Activated CD4-positive, alpha-beta memory T cell treated with anti-CD3 and anti-CD28 coated beads for 36 hours (primary cell): ENCODE measurements around the gene NFIA. TPM values are rescaled to one million over a fixed set of nuclear protein-coding genes. Genes with fewer than 3 reads are reported as not detected.

ENCODE experiments used
- CTCF ChIA-PET: fragments of 350-600 bp; sonication (Branson Sonifier 250); formaldehyde crosslinking; loops from one replicate; lab custom pipeline; 2021; ENCODE audit warnings: antibody characterized with exemption, inconsistent platforms; lab: Charles Lee
- POLR2A ChIA-PET: fragments of 350-600 bp; sonication (Branson Sonifier 250); formaldehyde crosslinking; loops from one replicate; lab custom pipeline; 2021; ENCODE audit warnings: antibody characterized with exemption; lab: Charles Lee
- DNase-seq: peaks from one replicate; pipeline ENCODE4 v3.0.0-alpha.2; 2020
- H3K27ac Mint-ChIP-seq: one replicate; pipeline ENCODE4 v1.8.0; 2021; ENCODE audit warnings: mixed read lengths
- H3K27me3 Mint-ChIP-seq: one replicate; pipeline ENCODE4 v1.8.0; 2021; ENCODE audit warnings: mixed read lengths
- H3K36me3 Mint-ChIP-seq: one replicate; pipeline ENCODE4 v1.8.0; 2021; ENCODE audit warnings: mixed read lengths
- H3K4me1 Mint-ChIP-seq: one replicate; pipeline ENCODE4 v1.8.0; 2021; ENCODE audit warnings: low read depth, mixed read lengths
- H3K4me3 Mint-ChIP-seq: one replicate; pipeline ENCODE4 v1.8.0; 2021; ENCODE audit warnings: mild to moderate bottlenecking, mixed read lengths
- H3K9me3 Mint-ChIP-seq: one replicate; pipeline ENCODE4 v1.8.0; 2021; ENCODE audit warnings: mixed read lengths
- intact Hi-C: fragments of 100-400 bp; cut with micrococcal nuclease; formaldehyde crosslinking; loops from one replicate; pipeline ENCODE4 v1.15.1; 2023
- total RNA-seq, 2 experiments: library from RNA; stranded (reverse); gene quantifications; one replicate each; pipeline ENCODE4 v1.2.3, GENCODE V29; 2021

The NFIA gene
- total RNA-seq, 2 experiments from 2014 or later = 5.3 to 7.1 TPM

DNA sequence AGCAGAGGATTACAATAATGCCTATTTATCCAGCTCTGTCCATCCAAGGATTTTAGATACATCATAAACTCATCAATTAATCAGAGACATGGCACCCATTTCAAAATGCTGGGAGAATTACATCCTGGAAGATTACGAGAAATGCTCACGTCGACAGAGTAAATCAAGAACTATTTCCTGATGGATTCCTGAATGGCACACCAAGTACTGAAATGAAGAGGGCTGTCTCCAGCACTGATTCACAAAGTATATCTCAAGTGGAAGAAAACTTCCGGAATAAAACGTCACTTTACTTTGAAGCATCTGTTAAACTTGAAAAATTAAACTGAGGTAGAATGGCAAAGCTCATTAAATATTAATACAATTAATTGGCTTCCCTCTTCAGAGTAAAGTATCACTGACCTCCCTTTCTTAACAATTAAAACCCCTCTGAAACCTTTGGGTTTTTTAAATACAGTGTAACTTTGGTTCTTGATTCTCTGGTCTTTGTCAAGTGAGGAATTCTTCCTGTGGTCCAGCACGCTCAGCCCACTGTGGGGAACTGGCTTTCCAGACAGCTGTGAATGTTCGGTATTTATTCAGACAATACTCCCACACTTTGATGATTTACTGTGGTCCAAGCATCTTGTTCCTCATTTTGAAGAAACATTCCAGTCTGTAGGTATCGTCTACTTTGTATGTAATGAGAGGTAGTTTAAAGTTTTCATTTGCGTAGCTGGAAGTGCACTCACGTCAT, 288.0 kb downstream of the NFIA start:
- ChIA-PET POLR2A (no interaction called here), CTCF (no interaction called here)
- no peak for DNase-seq
- H3K36me3 Mint-ChIP-seq = peaks cover 4% of the 10 kb centered on the region
- H3K4me1 Mint-ChIP-seq = no peaks in the 10 kb centered on the region
- H3K4me3 Mint-ChIP-seq = no peak overlapping the region
- H3K27ac Mint-ChIP-seq = no peak overlapping the region
- no peaks in the 10 kb centered on the region for H3K9me3 Mint-ChIP-seq
- intact Hi-C loops = no loop called here
- no peaks in the 10 kb centered on the region for H3K27me3 Mint-ChIP-seq

DNA sequence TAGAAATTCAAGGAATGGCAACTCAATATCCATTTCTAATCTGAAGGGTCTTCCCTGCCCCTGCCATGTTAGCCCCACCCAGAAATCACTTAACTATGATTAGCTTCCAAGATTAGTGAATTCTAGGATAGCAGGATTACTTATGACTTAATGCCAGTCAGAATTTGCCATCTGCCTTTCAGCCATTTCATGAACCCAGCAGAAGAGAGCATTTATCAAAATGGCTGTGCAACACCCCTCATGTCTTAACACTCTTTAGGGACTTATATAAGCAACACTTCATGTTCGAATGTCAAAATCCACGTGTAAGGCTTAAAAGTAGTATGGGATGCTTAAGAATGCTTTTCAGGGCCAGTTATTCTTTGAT, 288.5 kb downstream of the NFIA start:
- no peaks in the 10 kb centered on the region for H3K9me3 Mint-ChIP-seq
- H3K27ac Mint-ChIP-seq = no peak overlapping the region

DNA sequence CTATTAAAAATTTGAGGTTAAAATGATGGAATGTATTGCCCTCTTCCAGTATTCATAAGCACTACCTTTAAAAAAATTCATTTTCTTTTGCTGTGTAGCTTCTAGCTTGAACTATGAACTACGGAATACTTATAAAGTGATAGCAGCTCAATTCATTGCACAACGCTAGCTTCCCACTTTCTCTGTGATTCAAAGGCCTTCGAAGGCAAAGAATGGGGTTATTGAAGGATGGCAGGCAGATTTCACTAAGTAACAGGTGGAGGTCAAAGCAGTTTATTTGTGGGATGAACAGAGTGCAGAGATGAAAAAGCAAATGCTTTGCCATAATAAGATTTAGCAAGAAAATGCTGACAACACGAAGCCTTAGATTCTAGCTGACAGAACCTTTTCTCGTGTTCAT, 290.6 kb downstream of the NFIA start:
- H3K27me3 Mint-ChIP-seq = no peaks in the 10 kb centered on the region
- H3K27ac Mint-ChIP-seq = no peak overlapping the region
- CTCF ChIA-PET = no interaction called here
- no peak overlapping the region for H3K4me3 Mint-ChIP-seq
- no peak for DNase-seq
- no peaks in the 10 kb centered on the region for H3K4me1 Mint-ChIP-seq
- no peaks in the 10 kb centered on the region for H3K9me3 Mint-ChIP-seq
- intact Hi-C loops = no loop called here
- H3K36me3 Mint-ChIP-seq = peaks cover 4% of the 10 kb centered on the region
- POLR2A ChIA-PET = no interaction called here

More for the DNA sequence above, 288.5 kb downstream of the NFIA start:
- no peaks in the 10 kb centered on the region for H3K27me3 Mint-ChIP-seq
- no peaks in the 10 kb centered on the region for H3K4me1 Mint-ChIP-seq
- DNase-seq = no peak
- ChIA-PET CTCF (no interaction called here), POLR2A (no interaction called here)
- H3K4me3 Mint-ChIP-seq = no peak overlapping the region
- peaks cover 4% of the 10 kb centered on the region for H3K36me3 Mint-ChIP-seq
- intact Hi-C loops = no loop called here

DNA sequence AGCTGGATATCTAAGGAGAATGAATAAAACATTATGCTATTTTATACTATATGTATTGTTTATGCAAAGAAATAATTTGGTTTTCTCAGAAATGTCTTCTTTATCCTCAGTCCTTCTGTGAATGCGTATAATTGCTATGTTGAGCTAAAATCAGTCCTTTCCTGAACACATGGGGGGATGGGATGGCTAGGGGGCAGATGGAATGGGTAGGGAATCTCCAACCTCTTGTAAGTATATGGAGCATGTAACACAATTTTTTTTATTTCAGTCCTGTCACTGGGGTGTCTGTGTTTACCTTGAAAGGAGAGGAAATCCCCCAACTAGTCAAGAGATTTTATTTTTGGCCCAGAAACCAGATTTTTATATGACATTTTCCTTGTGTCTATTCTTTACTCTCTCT, 291.8 kb downstream of the NFIA start:
- POLR2A ChIA-PET = no interaction called here
- peaks cover 4% of the 10 kb centered on the region for H3K36me3 Mint-ChIP-seq
- H3K4me1 Mint-ChIP-seq = no peaks in the 10 kb centered on the region
- DNase-seq = no peak
- intact Hi-C loops = no loop called here
- H3K4me3 Mint-ChIP-seq = no peak overlapping the region
- no peak overlapping the region for H3K27ac Mint-ChIP-seq
- no peaks in the 10 kb centered on the region for H3K27me3 Mint-ChIP-seq
- H3K9me3 Mint-ChIP-seq = no peaks in the 10 kb centered on the region
- CTCF ChIA-PET = no interaction called here

DNA sequence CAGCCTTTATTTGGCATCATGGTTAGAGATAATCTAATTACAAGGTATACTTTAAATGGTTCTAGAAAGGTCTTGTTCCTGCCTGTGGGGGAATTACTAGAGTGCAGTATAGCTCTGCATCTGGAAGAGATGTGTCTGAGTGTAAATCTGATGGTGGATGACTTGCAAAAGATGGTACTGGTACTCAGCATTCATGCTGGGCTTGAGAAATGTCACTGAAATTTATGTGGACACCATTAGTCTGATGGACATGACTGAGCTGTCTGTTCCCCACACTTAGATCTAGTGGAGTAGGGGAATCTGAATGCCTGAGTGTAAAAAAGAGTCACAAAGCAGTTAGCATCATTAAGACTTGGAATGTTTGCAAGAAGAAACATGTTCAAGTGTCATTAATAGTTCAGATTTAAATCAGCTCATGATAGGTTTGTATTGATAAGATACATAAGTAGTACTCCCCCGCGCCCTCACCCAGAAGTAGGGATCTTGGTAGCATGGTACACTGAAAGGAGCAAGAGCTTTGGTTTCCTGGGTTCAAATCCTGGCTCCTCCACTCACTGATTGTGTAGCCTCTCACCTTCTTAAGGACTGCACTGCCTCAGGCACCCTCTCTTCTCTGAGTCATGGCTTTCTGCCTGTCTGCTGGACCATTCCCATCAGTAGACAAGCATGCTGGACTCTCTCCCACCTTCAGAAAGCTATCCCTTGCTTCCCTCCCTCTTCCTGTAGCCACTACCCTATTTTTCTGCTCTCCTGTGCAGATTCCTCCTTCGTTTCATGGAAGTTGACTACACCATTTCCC, 292.9 kb downstream of the NFIA start:
- Mint-ChIP-seq H3K36me3 (peaks cover 4% of the 10 kb centered on the region), H3K4me3 (no peak overlapping the region), H3K9me3 (no peaks in the 10 kb centered on the region), H3K27me3 (no peaks in the 10 kb centered on the region), H3K27ac (no peak overlapping the region), H3K4me1 (no peaks in the 10 kb centered on the region)
- POLR2A ChIA-PET = no interaction called here
- DNase-seq = no peak
- CTCF ChIA-PET = no interaction called here
- intact Hi-C loops = no loop called here

DNA sequence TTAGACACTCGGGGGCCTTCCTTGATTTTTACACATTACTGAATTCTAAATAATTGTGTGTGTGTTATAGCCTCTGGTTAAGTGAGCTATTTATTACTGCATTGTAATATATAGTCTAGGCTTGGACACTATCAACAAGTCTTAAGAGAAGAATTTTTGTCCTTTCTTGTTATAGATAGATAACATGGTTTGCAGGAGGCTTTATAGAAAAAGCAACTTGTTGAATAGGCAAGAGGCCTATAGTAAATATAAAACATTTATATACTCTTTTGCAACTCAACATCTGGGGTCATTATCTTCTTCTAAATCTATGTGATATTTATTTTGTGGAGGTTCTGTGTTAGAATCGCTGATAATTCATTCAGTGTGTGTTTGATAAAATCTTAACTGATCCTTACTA, 293.8 kb downstream of the NFIA start:
- Mint-ChIP-seq H3K4me1 (no peaks in the 10 kb centered on the region), H3K27ac (no peak overlapping the region), H3K36me3 (no peaks in the 10 kb centered on the region), H3K4me3 (no peak overlapping the region), H3K27me3 (no peaks in the 10 kb centered on the region), H3K9me3 (no peaks in the 10 kb centered on the region)
- ChIA-PET CTCF (no interaction called here), POLR2A (no interaction called here)
- no peak for DNase-seq
- intact Hi-C loops = no loop called here

DNA sequence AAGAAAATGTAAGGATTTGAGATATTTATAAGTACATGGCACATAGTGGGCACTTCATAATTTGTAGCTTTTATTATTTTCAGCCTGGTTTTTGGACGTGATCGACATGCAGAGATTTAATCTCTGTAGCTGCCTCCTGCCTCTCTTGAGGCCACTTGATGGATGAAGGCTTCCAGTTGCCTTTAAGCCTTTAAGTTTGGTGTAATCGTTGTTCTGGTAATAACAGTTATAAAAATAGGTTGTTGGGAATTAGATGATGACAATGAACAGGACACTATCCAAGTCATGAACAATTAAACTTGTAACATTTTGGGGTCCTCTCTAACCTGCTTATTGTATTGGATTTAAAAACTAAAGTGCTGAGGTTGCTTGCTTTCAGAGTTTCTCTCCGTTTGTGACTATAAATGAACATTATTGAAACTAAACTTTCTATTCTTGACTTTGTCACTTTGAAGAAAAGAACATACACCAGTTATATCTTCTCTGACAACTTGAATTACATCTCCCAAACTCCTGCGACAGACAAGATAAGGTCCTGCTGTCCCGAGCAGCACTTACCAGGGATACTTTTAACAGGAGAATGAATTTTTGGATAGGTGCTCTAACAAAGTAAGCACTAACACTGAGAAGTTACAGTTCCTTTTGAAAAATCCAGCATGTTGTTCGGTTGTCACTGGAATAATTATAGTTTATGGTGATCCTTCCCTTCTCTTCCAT, 295.0 kb downstream of the NFIA start:
- DNase-seq = no peak
- Mint-ChIP-seq H3K36me3 (no peaks in the 10 kb centered on the region), H3K4me1 (no peaks in the 10 kb centered on the region), H3K4me3 (no peak overlapping the region), H3K27me3 (no peaks in the 10 kb centered on the region), H3K9me3 (no peaks in the 10 kb centered on the region), H3K27ac (no peak overlapping the region)
- intact Hi-C loops = no loop called here
- POLR2A ChIA-PET = no interaction called here
- CTCF ChIA-PET = no interaction called here

DNA sequence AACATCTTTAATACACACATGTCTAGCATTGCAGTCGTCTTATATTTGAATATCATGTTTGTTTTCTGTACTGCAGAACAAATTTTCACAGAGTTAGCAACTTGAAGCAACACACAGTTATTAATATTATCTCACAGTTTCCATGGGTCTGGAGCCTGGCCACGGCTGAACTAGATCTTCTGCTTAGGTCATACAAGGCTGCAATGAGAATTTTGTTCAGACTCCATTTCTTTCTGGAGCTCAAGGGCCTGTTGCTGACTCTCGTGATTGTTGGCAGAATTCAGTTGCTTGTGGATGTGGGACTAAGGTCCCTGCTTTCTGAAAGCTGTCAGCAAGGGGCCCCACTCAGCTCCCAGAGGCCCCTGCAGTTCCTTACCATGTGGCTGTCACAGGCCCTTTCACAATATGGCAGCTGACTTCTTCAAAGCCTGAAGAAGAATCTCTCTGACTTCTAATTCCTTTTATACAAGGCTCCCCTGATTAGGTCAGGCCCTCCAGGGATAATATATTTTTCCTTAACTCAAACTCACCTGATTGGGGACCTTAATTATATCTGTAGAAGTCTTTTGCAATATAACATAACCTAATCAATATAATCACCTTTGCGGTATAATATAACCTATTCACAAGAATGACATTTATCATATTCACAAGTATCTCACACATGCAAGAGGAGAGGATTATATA, 296.3 kb downstream of the NFIA start:
- Mint-ChIP-seq H3K27me3 (no peaks in the 10 kb centered on the region), H3K27ac (no peak overlapping the region), H3K9me3 (no peaks in the 10 kb centered on the region), H3K4me3 (no peak overlapping the region), H3K36me3 (peaks cover 6% of the 10 kb centered on the region), H3K4me1 (no peaks in the 10 kb centered on the region)
- CTCF ChIA-PET = no interaction called here
- no peak for DNase-seq
- intact Hi-C loops = no loop called here
- POLR2A ChIA-PET = no interaction called here

DNA sequence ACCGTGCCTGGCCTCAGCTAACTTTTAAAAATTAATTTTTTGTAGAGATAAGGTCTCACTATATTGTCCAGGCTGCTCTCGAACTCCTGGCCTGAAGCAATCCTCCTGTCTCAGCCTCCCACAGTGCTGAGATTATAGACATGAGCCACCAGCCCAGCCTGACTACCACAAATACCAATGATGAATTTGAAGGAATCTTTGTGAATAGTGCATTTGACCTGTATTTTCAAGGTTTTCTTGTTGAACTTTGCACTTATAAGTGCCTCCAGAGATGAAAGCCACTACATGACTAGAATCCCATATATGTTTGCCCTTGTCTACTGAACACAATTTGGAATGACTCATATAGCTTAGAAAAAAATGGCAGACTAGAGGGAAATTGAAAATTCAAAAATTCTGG, 297.3 kb downstream of the NFIA start:
- H3K9me3 Mint-ChIP-seq = no peaks in the 10 kb centered on the region
- no peak for DNase-seq
- no peaks in the 10 kb centered on the region for H3K4me1 Mint-ChIP-seq
- no peak overlapping the region for H3K4me3 Mint-ChIP-seq
- intact Hi-C loops = no loop called here
- H3K36me3 Mint-ChIP-seq = peaks cover 12% of the 10 kb centered on the region
- no peak overlapping the region for H3K27ac Mint-ChIP-seq
- no peaks in the 10 kb centered on the region for H3K27me3 Mint-ChIP-seq
- ChIA-PET CTCF (no interaction called here), POLR2A (no interaction called here)

DNA sequence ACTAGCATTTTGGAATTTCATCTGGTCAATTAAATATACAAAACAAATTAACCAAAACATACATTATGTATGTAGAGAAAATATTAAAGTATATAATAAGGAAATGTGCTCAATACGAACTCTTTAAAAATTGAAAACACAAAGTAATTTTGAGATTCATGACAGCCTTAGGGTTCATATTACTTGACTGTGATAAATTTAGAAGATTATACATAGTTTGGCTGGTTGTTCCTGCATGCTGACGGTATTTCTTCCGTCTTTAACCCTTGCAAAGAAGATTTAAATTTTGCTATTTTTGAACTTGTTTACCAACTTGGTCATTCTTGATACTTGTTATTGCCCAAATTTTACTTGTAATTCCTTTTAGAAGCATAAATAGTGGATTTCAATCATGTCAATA, 298.2 kb downstream of the NFIA start:
- CTCF ChIA-PET = no interaction called here
- POLR2A ChIA-PET = no interaction called here
- no peak for DNase-seq
- Mint-ChIP-seq H3K27ac (no peak overlapping the region), H3K36me3 (peaks cover 12% of the 10 kb centered on the region), H3K27me3 (no peaks in the 10 kb centered on the region), H3K9me3 (no peaks in the 10 kb centered on the region), H3K4me3 (no peak overlapping the region), H3K4me1 (no peaks in the 10 kb centered on the region)
- intact Hi-C loops = no loop called here

DNA sequence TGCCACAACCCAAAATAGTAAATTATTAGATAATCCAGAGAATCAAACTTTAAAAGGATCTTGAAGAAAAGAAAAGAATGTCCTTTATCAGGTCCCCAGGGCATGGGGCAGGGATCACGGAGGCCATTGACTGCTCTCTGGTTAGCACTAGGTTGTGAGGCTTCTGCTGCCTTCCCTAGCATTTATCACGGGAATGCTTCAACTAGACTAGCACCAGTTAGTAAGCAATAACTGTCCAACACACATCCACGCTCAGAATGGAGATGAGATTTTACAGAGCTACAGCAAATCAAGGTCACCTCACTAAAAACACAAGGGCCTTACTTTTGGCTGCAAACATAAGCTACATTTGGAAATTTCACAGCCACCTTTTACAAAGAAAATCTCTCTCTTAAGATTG, 304.0 kb downstream of the NFIA start:
- ChIA-PET POLR2A (no interaction called here), CTCF (no interaction called here)
- Mint-ChIP-seq H3K27ac (no peak overlapping the region), H3K36me3 (peaks cover 27% of the 10 kb centered on the region), H3K4me3 (no peak overlapping the region), H3K9me3 (peaks cover 5% of the 10 kb centered on the region), H3K4me1 (peaks cover 5% of the 10 kb centered on the region), H3K27me3 (no peaks in the 10 kb centered on the region)
- intact Hi-C loops = no loop called here
- DNase-seq = no peak

DNA sequence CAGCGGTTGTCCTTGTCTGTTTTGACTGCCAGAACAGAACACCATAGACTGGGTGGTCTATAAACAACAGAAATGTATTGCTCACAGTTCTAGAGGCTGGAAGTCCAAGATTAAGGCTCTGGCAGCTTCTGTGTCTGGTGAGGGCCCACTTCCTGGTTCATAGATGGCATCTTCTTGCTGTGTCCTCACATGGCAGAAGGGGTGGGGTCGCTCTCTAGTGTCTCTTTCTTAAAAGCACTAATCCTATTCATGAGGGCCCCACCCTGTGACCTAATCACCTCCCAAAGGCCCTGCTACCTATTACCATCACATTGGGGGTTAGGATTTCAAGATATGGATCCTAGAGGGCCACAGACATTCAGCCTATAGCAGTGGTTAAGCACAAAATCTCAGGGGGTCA, 304.4 kb downstream of the NFIA start:
- Mint-ChIP-seq H3K4me1 (peaks cover 5% of the 10 kb centered on the region), H3K36me3 (peaks cover 27% of the 10 kb centered on the region), H3K27me3 (no peaks in the 10 kb centered on the region), H3K9me3 (peaks cover 5% of the 10 kb centered on the region), H3K27ac (no peak overlapping the region), H3K4me3 (no peak overlapping the region)
- intact Hi-C loops = no loop called here
- ChIA-PET POLR2A (no interaction called here), CTCF (no interaction called here)
- no peak for DNase-seq
